GM12801 (cell line): ENCODE measurements around the gene SNX15.

Experiments used
- TF ChIP-seq, protein P1 (sequence below): IDR thresholded peaks from one replicate; pipeline ENCODE4 v1.5.1; 2011; ENCODE audit warnings: control low read depth; ENCODE audit not compliant: insufficient read length; ENCODE audit errors: extremely low read depth

SNX15 gene, protein sequence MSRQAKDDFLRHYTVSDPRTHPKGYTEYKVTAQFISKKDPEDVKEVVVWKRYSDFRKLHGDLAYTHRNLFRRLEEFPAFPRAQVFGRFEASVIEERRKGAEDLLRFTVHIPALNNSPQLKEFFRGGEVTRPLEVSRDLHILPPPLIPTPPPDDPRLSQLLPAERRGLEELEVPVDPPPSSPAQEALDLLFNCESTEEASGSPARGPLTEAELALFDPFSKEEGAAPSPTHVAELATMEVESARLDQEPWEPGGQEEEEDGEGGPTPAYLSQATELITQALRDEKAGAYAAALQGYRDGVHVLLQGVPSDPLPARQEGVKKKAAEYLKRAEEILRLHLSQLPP

DNA sequence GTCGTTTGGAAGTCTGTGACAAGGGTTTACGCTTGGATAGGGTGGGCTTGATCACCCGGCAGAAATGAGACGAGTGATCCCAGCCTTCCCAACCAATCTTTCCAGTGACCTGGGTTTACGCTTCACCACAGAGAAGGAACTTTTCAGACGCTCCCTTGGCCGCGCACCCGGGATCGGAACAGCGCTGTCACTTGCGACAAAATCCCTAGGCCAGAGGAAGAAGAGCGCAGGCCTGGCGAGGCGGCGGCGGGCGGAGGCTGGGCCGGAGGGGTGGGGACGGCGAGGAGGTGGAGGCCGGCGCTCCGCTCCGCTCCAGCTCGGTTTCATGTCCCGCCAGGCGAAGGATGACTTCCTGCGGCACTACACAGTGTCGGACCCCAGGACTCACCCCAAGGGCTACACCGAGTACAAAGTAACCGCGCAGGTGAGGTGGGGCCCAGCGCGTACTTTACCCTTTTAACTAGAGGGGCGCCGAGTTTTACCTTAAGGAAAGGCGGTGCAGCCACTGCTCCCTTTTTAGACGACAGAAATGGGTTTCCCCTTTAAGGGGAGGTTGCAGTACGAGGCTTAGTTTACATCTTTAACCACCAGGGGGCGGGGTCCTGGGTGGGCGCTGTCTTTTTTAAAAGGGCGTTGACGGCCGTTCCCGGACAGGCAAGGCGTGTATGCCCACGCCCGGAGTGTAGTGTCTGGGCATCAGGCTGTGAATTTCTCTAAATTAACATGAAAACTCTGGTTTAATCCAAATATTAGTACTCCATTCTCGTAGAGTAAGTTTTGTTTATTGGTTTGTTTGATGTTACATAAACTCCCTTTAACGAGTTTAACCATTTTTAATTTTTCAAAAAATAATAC is at the start of gene SNX15:
SNX15 (plus strand) TSS at position 227 of the 855 bp plus-strand sequence; CDS start at position 326, 99 bp downstream.
- TF ChIP-seq, protein P1, sequence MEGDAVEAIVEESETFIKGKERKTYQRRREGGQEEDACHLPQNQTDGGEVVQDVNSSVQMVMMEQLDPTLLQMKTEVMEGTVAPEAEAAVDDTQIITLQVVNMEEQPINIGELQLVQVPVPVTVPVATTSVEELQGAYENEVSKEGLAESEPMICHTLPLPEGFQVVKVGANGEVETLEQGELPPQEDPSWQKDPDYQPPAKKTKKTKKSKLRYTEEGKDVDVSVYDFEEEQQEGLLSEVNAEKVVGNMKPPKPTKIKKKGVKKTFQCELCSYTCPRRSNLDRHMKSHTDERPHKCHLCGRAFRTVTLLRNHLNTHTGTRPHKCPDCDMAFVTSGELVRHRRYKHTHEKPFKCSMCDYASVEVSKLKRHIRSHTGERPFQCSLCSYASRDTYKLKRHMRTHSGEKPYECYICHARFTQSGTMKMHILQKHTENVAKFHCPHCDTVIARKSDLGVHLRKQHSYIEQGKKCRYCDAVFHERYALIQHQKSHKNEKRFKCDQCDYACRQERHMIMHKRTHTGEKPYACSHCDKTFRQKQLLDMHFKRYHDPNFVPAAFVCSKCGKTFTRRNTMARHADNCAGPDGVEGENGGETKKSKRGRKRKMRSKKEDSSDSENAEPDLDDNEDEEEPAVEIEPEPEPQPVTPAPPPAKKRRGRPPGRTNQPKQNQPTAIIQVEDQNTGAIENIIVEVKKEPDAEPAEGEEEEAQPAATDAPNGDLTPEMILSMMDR: no peak

DNA sequence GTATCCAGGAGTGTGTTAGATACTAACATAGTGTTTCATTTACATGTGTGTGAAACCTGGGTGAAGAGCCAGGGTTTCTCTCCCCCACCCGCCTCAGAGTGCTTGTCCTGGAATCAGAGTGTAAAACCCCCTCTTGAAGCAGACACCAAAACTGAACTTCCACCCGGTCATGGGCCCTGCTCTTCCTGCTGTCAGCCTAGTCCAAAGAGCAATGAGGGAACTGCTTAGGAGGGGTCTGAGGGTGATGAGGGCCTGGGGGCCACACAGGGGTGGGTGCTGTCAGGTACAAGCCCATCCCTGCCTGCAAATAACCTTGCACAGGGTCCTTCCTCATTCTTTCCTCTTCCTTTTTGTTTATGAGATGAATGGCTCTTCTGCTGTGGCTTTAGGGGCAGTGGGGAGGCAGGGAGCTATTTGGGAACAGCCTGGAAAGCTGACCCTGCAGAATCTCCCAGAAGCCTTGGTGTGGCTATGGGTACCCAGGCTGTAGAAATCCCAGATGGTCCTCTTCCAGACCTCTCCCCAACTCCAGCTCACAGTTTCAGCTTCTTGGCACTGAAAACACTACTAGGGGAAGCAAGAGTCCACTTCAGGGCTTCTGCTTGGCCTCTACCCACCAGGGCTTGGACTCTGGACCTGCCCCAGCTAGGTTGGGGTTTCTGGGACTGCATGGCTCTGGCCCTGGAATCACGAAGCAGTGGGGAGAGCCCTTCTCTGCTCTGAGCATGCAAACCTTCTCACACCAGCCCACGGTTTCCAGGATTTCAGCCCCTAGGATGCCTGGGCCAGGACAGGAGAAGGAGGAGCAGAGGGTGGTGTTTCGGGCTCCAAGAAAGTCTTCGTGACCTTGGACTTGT is 39.0 kb upstream of the SNX15 start:
- TF ChIP-seq, protein P1: no peak

DNA sequence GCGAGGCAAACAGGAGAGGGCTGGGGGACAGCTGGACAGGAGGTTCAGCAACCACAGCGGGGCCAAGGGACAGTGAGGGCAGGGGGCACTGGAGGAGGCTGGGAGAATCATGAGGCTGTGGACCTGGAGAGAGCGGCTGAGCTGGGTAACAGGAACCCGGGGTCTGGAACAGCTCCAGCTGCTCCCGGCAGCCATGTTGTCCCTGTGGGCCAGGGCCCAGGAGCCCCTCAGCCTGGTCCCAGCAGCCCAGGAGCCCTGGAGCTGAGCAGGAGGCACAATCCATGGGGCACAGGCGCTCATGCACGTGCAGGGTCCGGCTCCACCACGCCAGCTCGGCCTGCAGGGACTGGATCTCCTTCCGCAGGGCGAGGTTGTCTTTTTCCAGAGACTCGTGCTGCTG is 37.8 kb upstream of the SNX15 start:
- TF ChIP-seq, protein P1: no peak

DNA sequence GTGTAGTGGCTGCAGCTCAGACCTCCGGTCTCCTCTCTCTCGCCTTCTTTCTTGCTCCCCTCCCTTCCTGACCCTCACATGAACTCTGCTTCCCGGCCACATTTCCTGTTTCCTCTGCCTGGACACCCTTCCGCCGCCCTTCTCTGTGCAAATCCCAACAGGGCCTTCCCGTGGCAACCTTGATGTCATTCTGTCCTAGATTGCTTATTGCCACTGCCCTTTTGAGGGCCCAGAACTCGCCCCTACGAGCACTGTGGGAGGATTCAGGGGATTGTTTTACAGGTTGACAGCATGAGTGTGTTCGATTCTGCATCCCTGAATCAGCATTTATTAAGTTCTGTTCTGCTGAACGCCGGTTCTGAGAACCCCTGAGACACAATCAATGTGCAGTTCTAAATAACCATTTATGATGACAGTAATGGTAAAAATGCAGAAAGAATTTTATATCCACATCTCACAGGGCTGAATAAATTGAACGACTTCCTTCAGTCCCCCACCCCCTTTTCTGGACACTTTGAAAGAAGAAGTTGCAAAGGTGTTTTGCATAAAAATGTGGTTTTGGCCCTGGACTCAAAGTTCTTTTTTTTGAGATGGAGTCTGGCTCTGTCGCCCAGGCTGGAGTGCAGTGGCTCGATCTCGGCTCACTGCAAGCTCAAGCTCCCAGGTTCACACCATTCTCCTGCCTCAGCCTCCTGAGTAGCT is 36.9 kb upstream of the SNX15 start:
- TF ChIP-seq, protein P1: no peak

DNA sequence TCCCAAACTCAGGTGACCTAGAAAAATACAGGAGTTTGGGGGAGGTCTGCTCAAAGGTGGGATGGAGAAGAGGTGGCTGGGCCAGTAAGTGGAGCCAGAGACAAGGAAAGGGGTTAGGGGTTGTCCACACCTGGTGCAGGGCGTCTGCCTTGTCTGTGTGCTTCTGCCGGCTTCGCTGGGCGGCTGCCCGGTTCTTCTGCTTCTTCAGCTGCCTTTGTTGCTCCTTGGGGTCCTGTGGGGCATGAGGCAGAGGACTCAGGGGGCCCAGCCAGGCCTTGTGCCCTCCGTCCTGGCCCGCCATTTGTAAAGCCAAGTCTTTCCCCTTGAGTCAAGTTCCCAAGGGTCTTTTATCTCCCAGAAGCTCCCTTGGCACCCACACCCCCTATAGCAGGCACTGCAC is 32.9 kb upstream of the SNX15 start:
- TF ChIP-seq, protein P1: no peak

DNA sequence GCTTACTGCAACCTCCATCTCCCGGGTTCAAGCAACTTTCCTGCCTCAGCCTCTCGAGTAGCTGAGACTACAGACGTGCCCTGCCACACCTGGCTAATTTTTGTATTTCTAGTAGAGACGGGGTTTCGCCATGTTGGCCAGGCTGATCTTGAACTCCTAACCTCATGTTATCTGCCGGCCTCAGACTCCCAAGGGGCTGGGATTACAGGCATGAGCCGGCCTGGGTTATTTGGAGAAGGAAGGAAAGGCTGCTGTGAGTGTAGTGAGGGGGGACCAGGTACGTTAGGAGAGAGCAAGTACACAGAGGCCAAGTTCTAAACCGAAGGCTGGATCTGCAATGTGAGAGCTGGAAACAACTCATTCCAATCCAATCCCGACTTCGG is 30.9 kb upstream of the SNX15 start:
- TF ChIP-seq, protein P1: no peak
